GM12878 (cell line): ENCODE results near the gene HEATR3. TPM values are rescaled to one million over a fixed set of nuclear protein-coding genes. Genes with fewer than 3 reads are reported as not detected.

Source experiments
- ATAC-seq: fragments of 200-7000 bp; cut with Tn5 transposase; 3 replicates; pipeline ENCODE4 v1.9.1; 2020; ENCODE audit warnings: mild to moderate bottlenecking, moderate library complexity
- BruUV-seq: library from RNA; stranded (reverse); fragments of 400-500 nt; replicated peaks from 2 replicates; lab custom pipeline; 2021; lab: Mats Ljungman, UMichigan
- CTCF ChIA-PET: fragments of 300-600 bp; sonication (Branson Sonifier 250); formaldehyde crosslinking; extraction: SDS; loops from one replicate; lab custom pipeline; 2021; ENCODE audit warnings: inconsistent platforms; lab: Yijun Ruan, JAX
- POLR2A ChIA-PET: fragments of 350-600 bp; formaldehyde crosslinking; extraction: SDS; loops from one replicate; lab custom pipeline; 2021; ENCODE audit warnings: inconsistent platforms; lab: Charles Lee
- RAD21 ChIA-PET: fragments of 300-600 bp; sonication (Branson Sonifier 250); formaldehyde crosslinking; loops from one replicate; lab custom pipeline; 2023; ENCODE audit warnings: antibody characterized with exemption; ENCODE audit not compliant: unreplicated experiment; lab: Charles Lee
- SMC1A ChIA-PET: fragments of 300-600 bp; sonication (Branson Sonifier 250); formaldehyde crosslinking; loops from one replicate; lab custom pipeline; 2023; ENCODE audit not compliant: unreplicated experiment, uncharacterized antibody; lab: Charles Lee
- DNase-seq: peaks from one replicate; pipeline ENCODE4 v3.0.0-alpha.2; 2011; ENCODE audit warnings: low read depth, low spot score
- FAIRE-seq: peaks from 3 replicates; lab custom pipeline; 2011; peaks lifted over from hg19 to GRCh38; lab: Jason Lieb, UNC
- H2AFZ ChIP-seq: 2 replicates; pipeline ENCODE4 v1.6.0; 2011; ENCODE audit warnings: low read depth, low read length, control low read depth; ENCODE audit not compliant: control insufficient read depth
- H3K27ac ChIP-seq: 2 replicates; pipeline ENCODE4 v1.5.1; 2011; ENCODE audit warnings: control low read depth; ENCODE audit not compliant: control insufficient read depth, insufficient read depth
- H3K27me3 ChIP-seq, 2 experiments: replicated peaks in 1 of 2; 2 replicates each; pipeline versions ENCODE4 v1.6.0 to v1.6.1; 2011; ENCODE audit warnings: low read length in 1 of 2; ENCODE audit not compliant: control insufficient read depth in 2 of 2, insufficient read depth in 2 of 2
- H3K36me3 ChIP-seq, 2 experiments: 2 replicates each; pipeline ENCODE4 v1.5.1; 2011; ENCODE audit warnings: low read length in 1 of 2; ENCODE audit not compliant: control insufficient read depth in 2 of 2, insufficient read depth in 2 of 2
- H3K4me1 ChIP-seq: 2 replicates; pipeline ENCODE4 v1.6.1; 2011; ENCODE audit warnings: mild to moderate bottlenecking, low read length, moderate library complexity, mixed read lengths; ENCODE audit not compliant: control insufficient read depth, insufficient read depth
- H3K4me2 ChIP-seq: 2 replicates; pipeline ENCODE4 v1.6.0; 2011; ENCODE audit warnings: control low read depth; ENCODE audit not compliant: control insufficient read depth, insufficient read depth
- H3K4me3 ChIP-seq: fragments of 200-600 bp; sonication (generic); 2 replicates; pipeline ENCODE4 v1.5.1; 2016
- H3K79me2 ChIP-seq: 2 replicates; pipeline ENCODE4 v1.6.0; 2011; ENCODE audit warnings: low read length; ENCODE audit not compliant: control insufficient read depth, insufficient read depth
- H3K9ac ChIP-seq: 2 replicates; pipeline ENCODE4 v1.8.0; 2011; ENCODE audit warnings: low read length, control low read depth, mixed read lengths; ENCODE audit not compliant: control insufficient read depth, insufficient read depth
- H3K9me3 ChIP-seq: replicated peaks from 3 replicates; pipeline ENCODE4 v1.5.1; 2011; ENCODE audit warnings: mild to moderate bottlenecking, low read length; ENCODE audit not compliant: control insufficient read depth, insufficient read depth
- H4K20me1 ChIP-seq: 2 replicates; pipeline ENCODE4 v1.6.0; 2011; ENCODE audit not compliant: control insufficient read depth, insufficient read depth
- CREB1 ChIP-seq: IDR thresholded peaks from 2 replicates; pipeline ENCODE4 v1.6.1; 2012; ENCODE audit warnings: low read depth, mild to moderate bottlenecking, inconsistent platforms
- CREM ChIP-seq: IDR thresholded peaks from 2 replicates; pipeline ENCODE4 v1.6.1; 2014; ENCODE audit warnings: antibody characterized with exemption, low read depth
- DPF2 ChIP-seq: fragments of 450-650 bp; IDR thresholded peaks from 2 replicates; pipeline ENCODE4 v1.6.1; 2017; ENCODE audit warnings: mild to moderate bottlenecking
- FOS ChIP-seq: IDR thresholded peaks from 3 replicates; pipeline ENCODE4 v1.6.1; 2011; ENCODE audit warnings: borderline replicate concordance; ENCODE audit not compliant: insufficient read length; ENCODE audit errors: extremely low read depth
- NFXL1 ChIP-seq: fragments of 450-650 bp; IDR thresholded peaks from 2 replicates; pipeline ENCODE4 v1.6.1; 2017; ENCODE audit warnings: antibody characterized with exemption, mild to moderate bottlenecking, borderline replicate concordance
- ZNF24 ChIP-seq: fragments of 450-650 bp; IDR thresholded peaks from 2 replicates; pipeline ENCODE4 v1.6.1; 2017; ENCODE audit warnings: antibody characterized with exemption, mild to moderate bottlenecking
- WGBS: methylation state at CpG from one replicate; pipeline ENCODE4 v1.1.6; 2016; ENCODE audit warnings: low lambda C conversion rate; ENCODE audit not compliant: insufficient replicate concordance, insufficient coverage; ENCODE audit errors: missing lambda C conversion rate; 5-methylcytosine and 5-hydroxymethylcytosine counted together
- in situ Hi-C: fragments of 300-500 bp; cut with MboI; formaldehyde crosslinking; loops from 9 replicates; pipeline ENCODE4 v1.14.3; 2018; ENCODE audit warnings: mixed read lengths
- intact Hi-C: fragments of 100-400 bp; cut with micrococcal nuclease; formaldehyde crosslinking; loops from one replicate; pipeline ENCODE4 v1.14.2; 2022; ENCODE audit not compliant: unreplicated experiment
- polyA plus RNA-seq, 11 experiments: library from polyadenylated mRNA; depleted of rRNA in 4 of 11; unstranded in 6 of 11; stranded (reverse) in 5 of 11; fragments of >200 nt; fragmentation: Nextera tagmentation in 4 of 11; fragmentation: Illumina TruSeq in 1 of 11; extraction: Ambion mirVana in 4 of 11; extraction: Trizol in 1 of 11; gene quantifications; 1 replicate in 1 of 11; 2 replicates in 10 of 11; pipeline versions ENCODE4 v1.2.1 to v1.2.3, GENCODE V29; 2011 to 2016; ENCODE audit warnings: inconsistent platforms in 2 of 11, missing spikeins in 2 of 11, low read depth in 1 of 11
- total RNA-seq, 4 experiments: library from RNA; depleted of rRNA in 3 of 4; stranded (reverse); fragments of >200 nt in 3 of 4; fragmentation: Illumina TruSeq in 1 of 4; extraction: Trizol in 1 of 4; gene quantifications; 2 replicates each; pipeline versions ENCODE4 v1.2.1 to v1.2.3, GENCODE V29; 2013 to 2021

HEATR3 gene
- total and polyA plus RNA-seq, 10 of the 15 experiments (the other 5 are each of a cell fraction or from before 2014, with no cell fraction given) = 1.5 to 30.0 (median 17.7) TPM

DNA sequence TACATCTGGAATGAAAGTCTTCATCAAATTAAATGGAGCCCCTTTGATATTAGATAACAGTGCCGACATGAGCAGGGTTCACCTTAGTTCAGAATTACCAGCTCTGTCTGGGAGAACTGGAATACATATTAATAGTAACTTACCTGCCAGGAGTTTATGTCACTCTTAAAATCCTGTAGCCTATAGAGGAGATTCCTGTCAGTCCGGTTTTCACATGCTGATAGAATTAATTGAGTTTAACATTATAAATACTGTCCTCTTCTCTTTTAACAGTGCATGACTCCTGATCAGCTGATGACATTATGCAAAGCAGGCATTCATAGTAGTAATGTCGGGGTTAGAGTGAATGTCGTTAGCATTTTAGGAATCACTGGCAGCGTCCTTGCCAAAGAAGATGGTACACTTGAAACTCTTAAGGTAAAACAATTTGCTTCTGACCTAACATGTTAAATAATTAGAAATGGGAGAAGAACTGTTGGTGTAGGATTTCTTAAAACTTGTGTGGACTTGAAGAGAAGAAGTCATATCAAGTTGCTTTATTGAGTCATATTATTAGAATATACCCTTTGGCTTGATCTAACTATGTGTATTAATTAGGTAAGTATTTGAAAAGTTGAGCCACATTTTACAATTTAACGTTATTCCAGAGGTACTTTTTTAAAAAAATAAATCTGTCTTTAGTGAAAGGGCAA, 34.3 kb downstream of the HEATR3 start:
- ChIA-PET CTCF (interaction anchor here (1.6 kb wide), 1 partner anchor 110 kb away, joined by 7 read pairs; no protein-coding TSS in a partner anchor), POLR2A (interaction anchor here (0.9 kb wide), 1 partner anchor 12 kb away, joined by 3 read pairs; no protein-coding TSS in a partner anchor), RAD21 (no interaction called here), SMC1A (no interaction called here)
- in situ Hi-C loops = no loop called here
- no peak overlapping the region for H3K27ac ChIP-seq
- no peaks in the 10 kb centered on the region for H4K20me1 ChIP-seq
- H3K79me2 ChIP-seq = no peaks in the 10 kb centered on the region
- no peak overlapping the region for H3K9ac ChIP-seq
- H3K36me3 ChIP-seq = peaks cover 2 to 10% of the 10 kb centered on the region in 2 experiments
- no peak overlapping the region for H3K4me2 ChIP-seq
- intact Hi-C loops = no loop called here
- H3K4me3 ChIP-seq = no peak overlapping the region
- ATAC-seq (no peak), FAIRE-seq (no peak), DNase-seq (no peak)
- H2AFZ ChIP-seq = no peak overlapping the region
- no peaks in the 10 kb centered on the region for H3K4me1 ChIP-seq
- WGBS = 42% methylated on average over 6 of the region's 6 CpGs
- TF ChIP-seq ZNF24 (no peak), CREB1 (no peak), CREM (no peak), NFXL1 (no peak), FOS (no peak), DPF2 (no peak)
- no TSS peak for BruUV-seq
- H3K9me3 ChIP-seq = no peaks in the 10 kb centered on the region
- H3K27me3 ChIP-seq = no peaks in the 10 kb centered on the region
